Measurements from ENCODE around the gene ADAD2. TPM values are rescaled to one million over a fixed set of nuclear protein-coding genes. Genes with fewer than 3 reads are reported as not detected.

ADAD2 gene
- total RNA-seq, 2 experiments from 2014 or later, result 0.18 TPM; not detected in 1

DNA sequence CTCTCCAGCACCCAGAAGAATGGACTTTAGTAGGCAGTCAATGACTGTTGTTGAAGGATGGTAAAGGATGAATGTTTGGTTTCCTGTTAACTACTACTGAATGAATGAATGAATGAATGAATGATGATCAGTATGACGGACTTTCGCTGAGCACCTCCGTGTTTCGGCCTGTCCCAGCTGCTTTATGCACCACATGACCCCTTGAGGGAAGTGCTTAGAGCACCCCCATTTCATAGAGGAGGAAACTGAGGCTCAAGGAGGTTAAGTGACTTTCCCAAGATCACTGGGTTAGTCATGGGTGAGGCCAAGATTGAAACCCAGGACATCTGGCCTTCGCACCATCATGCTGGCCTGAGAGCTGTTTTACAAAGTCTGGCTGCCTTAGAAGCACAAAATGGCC, 42.0 kb downstream of the ADAD2 start:
- Mint-ChIP-seq H3K27ac (no peak overlapping the region), H3K36me3 (ENCODE audit: low read depth) (no peaks in the 10 kb centered on the region), H3K4me3 (no peak overlapping the region), H3K4me1 (ENCODE audit: low read depth) (no peaks in the 10 kb centered on the region), H3K27me3 (ENCODE audit: low read depth) (peaks cover 7% of the 10 kb centered on the region), H3K9me3 (ENCODE audit: insufficient read depth) (no peaks in the 10 kb centered on the region)
- POLR2A ChIA-PET, result interaction anchor here (0.6 kb wide), 1 partner anchor 1013 kb away, joined by 3 read pairs; no protein-coding TSS in a partner anchor
- ATAC-seq (no peak), DNase-seq (no peak)
- CTCF ChIA-PET, result no interaction called here

- Mint-ChIP-seq H3K4me3 (no peak overlapping the region), H3K27ac (no peak overlapping the region), H3K27me3 (ENCODE audit: low read depth) (peaks cover 8% of the 10 kb centered on the region), H3K9me3 (ENCODE audit: insufficient read depth) (no peaks in the 10 kb centered on the region), H3K36me3 (ENCODE audit: low read depth) (no peaks in the 10 kb centered on the region), H3K4me1 (ENCODE audit: low read depth) (no peaks in the 10 kb centered on the region)
- DNase-seq (no peak), ATAC-seq (no peak)
- POLR2A ChIA-PET, result no interaction called here
- CTCF ChIA-PET, result no interaction called here
Measured at GRCh38 chr16:84233748-84234147, 42.8 kb downstream of the ADAD2 start.

- Mint-ChIP-seq H3K27me3 (ENCODE audit: low read depth) (peaks cover 14% of the 10 kb centered on the region), H3K27ac (no peak overlapping the region), H3K9me3 (ENCODE audit: insufficient read depth) (no peaks in the 10 kb centered on the region), H3K36me3 (ENCODE audit: low read depth) (no peaks in the 10 kb centered on the region), H3K4me3 (no peak overlapping the region), H3K4me1 (ENCODE audit: low read depth) (no peaks in the 10 kb centered on the region)
- CTCF ChIA-PET, result no interaction called here
- POLR2A ChIA-PET, result no interaction called here
- DNase-seq (no peak), ATAC-seq (no peak)
Measured at GRCh38 chr16:84234321-84235241, 43.6 kb downstream of the ADAD2 start.

DNA sequence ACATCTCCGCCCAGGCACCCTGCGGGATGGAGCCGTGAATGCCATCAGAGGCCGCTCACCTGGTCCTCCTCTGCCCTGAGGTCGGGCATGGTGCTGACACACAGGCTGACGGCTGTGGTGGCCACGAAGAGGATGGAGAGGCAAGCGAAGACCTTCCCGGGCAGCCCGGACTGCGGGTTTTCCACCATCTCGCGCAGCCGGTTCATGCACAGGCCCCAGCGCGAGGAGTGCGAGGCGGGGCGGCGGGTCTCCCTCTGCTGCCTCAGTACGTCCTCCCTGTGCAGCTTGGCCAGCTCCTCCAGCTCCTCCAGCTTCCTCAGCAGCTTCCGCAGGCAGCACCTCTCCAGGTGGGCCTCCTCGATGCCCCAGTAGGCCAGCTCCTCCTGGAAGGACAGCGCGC, 45.7 kb downstream of the ADAD2 start:
- Mint-ChIP-seq H3K36me3 (ENCODE audit: low read depth) (no peaks in the 10 kb centered on the region), H3K9me3 (ENCODE audit: insufficient read depth) (no peaks in the 10 kb centered on the region), H3K27ac (no peak overlapping the region), H3K4me3 (no peak overlapping the region), H3K4me1 (ENCODE audit: low read depth) (no peaks in the 10 kb centered on the region), H3K27me3 (ENCODE audit: low read depth) (peaks cover 19% of the 10 kb centered on the region)
- ChIA-PET POLR2A (no interaction called here), CTCF (no interaction called here)
- DNase-seq (no peak), ATAC-seq (no peak)

GRCh38 chr16:84237994-84238750, 47.2 kb downstream of the ADAD2 start:
- ChIA-PET CTCF (no interaction called here), POLR2A (no interaction called here)
- no peaks in the 10 kb centered on the region for H3K4me1 Mint-ChIP-seq (ENCODE audit: low read depth)
- no peak overlapping the region for H3K4me3 Mint-ChIP-seq
- H3K27ac Mint-ChIP-seq, result no peak overlapping the region
- no peaks in the 10 kb centered on the region for H3K36me3 Mint-ChIP-seq (ENCODE audit: low read depth)
- no peaks in the 10 kb centered on the region for H3K9me3 Mint-ChIP-seq (ENCODE audit: insufficient read depth)
- ATAC-seq, result no peak
- peaks cover 21% of the 10 kb centered on the region for H3K27me3 Mint-ChIP-seq (ENCODE audit: low read depth)
- no peak for DNase-seq

DNA sequence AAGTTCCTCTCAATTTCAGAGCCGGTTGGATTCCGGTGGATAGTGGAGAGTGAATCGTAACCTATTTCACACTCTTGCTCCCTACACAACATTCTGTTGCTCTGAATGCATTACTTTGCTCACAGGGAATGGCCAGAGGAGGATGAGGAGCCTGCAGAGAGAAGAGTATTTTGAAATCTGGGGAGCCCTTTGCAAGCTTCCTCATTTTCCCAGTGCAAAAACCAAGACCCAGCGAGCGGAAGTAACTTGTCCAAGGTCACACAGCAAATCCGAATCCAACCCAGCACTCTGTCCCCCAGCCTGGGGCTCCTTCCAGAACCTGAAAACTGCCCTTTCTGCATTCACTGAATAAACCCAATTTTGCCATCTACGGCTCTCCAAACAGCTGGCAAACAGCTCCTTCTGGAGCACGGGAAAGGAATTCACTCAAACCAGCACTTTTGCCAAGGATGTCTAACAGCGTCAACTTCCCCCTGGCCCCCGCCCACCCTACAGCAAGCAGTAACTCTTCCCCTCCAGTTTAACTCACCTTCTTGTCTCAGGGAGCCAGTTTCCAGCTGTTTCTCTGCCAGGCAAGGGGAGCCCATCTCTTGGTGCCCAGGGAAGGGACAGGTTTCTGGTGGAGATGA, 48.3 kb downstream of the ADAD2 start:
- peaks cover 22% of the 10 kb centered on the region for H3K27me3 Mint-ChIP-seq (ENCODE audit: low read depth)
- CTCF ChIA-PET, result no interaction called here
- no peaks in the 10 kb centered on the region for H3K36me3 Mint-ChIP-seq (ENCODE audit: low read depth)

GRCh38 chr16:84239909-84240308, 49.0 kb downstream of the ADAD2 start, which contains the start of gene KCNG4:
KCNG4 (minus strand) TSS chr16:84240012; CDS start chr16:84237485, 2,527 bp downstream.
- ATAC-seq (no peak), DNase-seq (no peak)
- Mint-ChIP-seq H3K9me3 (ENCODE audit: insufficient read depth) (no peaks in the 10 kb centered on the region), H3K27ac (no peak within 1 kb of the TSS), H3K36me3 (ENCODE audit: low read depth) (no peaks in the 10 kb centered on the region), H3K4me3 (no peak within 1 kb of the TSS), H3K4me1 (ENCODE audit: low read depth) (no peaks in the 10 kb centered on the region), H3K27me3 (ENCODE audit: low read depth) (peaks cover 23% of the 10 kb centered on the region)
- ChIA-PET CTCF (no interaction called here), POLR2A (no interaction called here)

More for the DNA sequence above, 48.3 kb downstream of the ADAD2 start:
- no peak overlapping the region for H3K4me3 Mint-ChIP-seq
- no peaks in the 10 kb centered on the region for H3K4me1 Mint-ChIP-seq (ENCODE audit: low read depth)
- no peak overlapping the region for H3K27ac Mint-ChIP-seq
- ATAC-seq, result no peak
- no peak for DNase-seq
- no peaks in the 10 kb centered on the region for H3K9me3 Mint-ChIP-seq (ENCODE audit: insufficient read depth)
- POLR2A ChIA-PET, result no interaction called here

GRCh38 chr16:84240455-84240854, 49.5 kb downstream of the ADAD2 start:
- Mint-ChIP-seq H3K36me3 (ENCODE audit: low read depth) (no peaks in the 10 kb centered on the region), H3K4me3 (no peak overlapping the region), H3K9me3 (ENCODE audit: insufficient read depth) (no peaks in the 10 kb centered on the region), H3K27ac (no peak overlapping the region), H3K27me3 (ENCODE audit: low read depth) (peaks cover 23% of the 10 kb centered on the region), H3K4me1 (ENCODE audit: low read depth) (no peaks in the 10 kb centered on the region)
- DNase-seq (no peak), ATAC-seq (no peak)
- ChIA-PET CTCF (no interaction called here), POLR2A (no interaction called here)

DNA sequence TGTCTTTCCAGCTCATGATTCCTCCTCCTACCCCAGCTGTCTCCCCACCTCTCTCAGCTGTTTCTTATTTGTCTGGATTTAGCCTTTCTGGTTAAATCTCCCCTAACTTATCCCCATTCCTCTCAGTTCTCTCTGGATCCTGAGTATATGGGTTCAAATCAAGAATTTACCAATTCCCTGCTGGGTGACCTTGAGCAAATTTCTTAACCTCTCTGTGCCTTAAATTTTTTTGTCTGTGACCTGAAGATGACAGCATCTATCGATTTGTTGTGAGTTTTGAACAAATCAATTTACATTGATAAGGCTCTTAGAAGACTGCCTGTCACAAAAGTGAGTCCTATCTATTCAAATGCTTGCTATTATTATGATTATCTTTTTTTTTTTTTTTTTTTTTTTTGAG, 50.8 kb downstream of the ADAD2 start:
- CTCF ChIA-PET, result no interaction called here
- H3K4me3 Mint-ChIP-seq, result no peak overlapping the region
- no peak for ATAC-seq
- POLR2A ChIA-PET, result no interaction called here
- H3K36me3 Mint-ChIP-seq (ENCODE audit: low read depth), result no peaks in the 10 kb centered on the region
- H3K27ac Mint-ChIP-seq, result no peak overlapping the region
- DNase-seq, result no peak
- H3K9me3 Mint-ChIP-seq (ENCODE audit: insufficient read depth), result no peaks in the 10 kb centered on the region
- peaks cover 23% of the 10 kb centered on the region for H3K27me3 Mint-ChIP-seq (ENCODE audit: low read depth)
- no peaks in the 10 kb centered on the region for H3K4me1 Mint-ChIP-seq (ENCODE audit: low read depth)

GRCh38 chr16:84242839-84243238, 51.9 kb downstream of the ADAD2 start:
- Mint-ChIP-seq H3K27me3 (ENCODE audit: low read depth) (peaks cover 23% of the 10 kb centered on the region), H3K9me3 (ENCODE audit: insufficient read depth) (no peaks in the 10 kb centered on the region), H3K4me1 (ENCODE audit: low read depth) (no peaks in the 10 kb centered on the region), H3K27ac (no peak overlapping the region), H3K4me3 (no peak overlapping the region), H3K36me3 (ENCODE audit: low read depth) (no peaks in the 10 kb centered on the region)
- ChIA-PET POLR2A (no interaction called here), CTCF (interaction anchor here (0.7 kb wide), 1 partner anchor 158 kb away, joined by 3 read pairs; no protein-coding TSS in a partner anchor)
- ATAC-seq (no peak), DNase-seq (no peak)

GRCh38 chr16:84243732-84244131, 52.8 kb downstream of the ADAD2 start:
- CTCF ChIA-PET, result no interaction called here

DNA sequence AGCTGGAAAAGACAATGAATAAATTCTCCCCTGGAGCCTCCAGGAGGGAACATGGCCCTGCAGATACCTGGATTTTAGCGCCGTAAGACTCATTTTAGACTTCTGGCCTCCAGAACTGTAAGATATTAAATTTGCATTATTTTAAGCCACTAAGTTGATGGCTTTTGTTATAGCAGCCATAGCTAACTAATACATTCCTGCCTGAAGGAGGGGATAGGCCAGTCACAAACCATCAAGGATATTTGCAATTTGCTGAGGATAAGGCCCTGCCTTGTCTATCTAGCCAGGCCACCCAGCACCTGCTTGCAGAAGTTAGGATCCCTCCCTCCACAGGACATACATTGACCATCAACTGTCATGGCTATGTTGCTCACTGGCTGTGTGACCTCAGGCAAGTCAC, 53.8 kb downstream of the ADAD2 start:
- DNase-seq (no peak), ATAC-seq (no peak)
- Mint-ChIP-seq H3K4me1 (ENCODE audit: low read depth) (no peaks in the 10 kb centered on the region), H3K27me3 (ENCODE audit: low read depth) (peaks cover 16% of the 10 kb centered on the region), H3K36me3 (ENCODE audit: low read depth) (no peaks in the 10 kb centered on the region), H3K9me3 (ENCODE audit: insufficient read depth) (no peaks in the 10 kb centered on the region), H3K4me3 (no peak overlapping the region), H3K27ac (no peak overlapping the region)
- ChIA-PET CTCF (interaction anchor here (1.1 kb wide), 1 partner anchor 32 kb away, joined by 4 read pairs; no protein-coding TSS in a partner anchor), POLR2A (no interaction called here)

More at GRCh38 chr16:84243732-84244131, 52.8 kb downstream of the ADAD2 start:
- DNase-seq (no peak), ATAC-seq (no peak)
- no peak overlapping the region for H3K27ac Mint-ChIP-seq
- no peaks in the 10 kb centered on the region for H3K9me3 Mint-ChIP-seq (ENCODE audit: insufficient read depth)
- H3K27me3 Mint-ChIP-seq (ENCODE audit: low read depth), result peaks cover 23% of the 10 kb centered on the region
- no peaks in the 10 kb centered on the region for H3K36me3 Mint-ChIP-seq (ENCODE audit: low read depth)
- H3K4me3 Mint-ChIP-seq, result no peak overlapping the region
- no peaks in the 10 kb centered on the region for H3K4me1 Mint-ChIP-seq (ENCODE audit: low read depth)
- POLR2A ChIA-PET, result no interaction called here

All from activated CD8-positive, alpha-beta T cell treated with anti-CD3 and anti-CD28 coated beads, Interleukin-2, amount 10 ng/mL, durations not matched to agents 7 days and 5 days (primary cell).